Dermis microvascular lymphatic vessel endothelial cell (primary cell): ENCODE data around the gene SLC2A13. TPM values are rescaled to one million over a fixed set of nuclear protein-coding genes. Genes with fewer than 3 reads are reported as not detected.
"Not testable (repeated sequence)": the region's sequence is repeated elsewhere in the genome, so short reads cannot be mapped to it uniquely, and the experiment has no call there.

Experiments
- DNase-seq, 2 donors: peaks; one replicate each; pipeline versions ENCODE4 v3.0.0 to v3.0.0-alpha.2; 2010; ENCODE audit warnings: low read depth in 2 of 2
- total RNA-seq: library from RNA; depleted of rRNA; stranded (reverse); fragments of >200 nt; gene quantifications from 2 replicates; pipeline ENCODE4 v1.2.1, GENCODE V29; 2014

Gene SLC2A13
- total RNA-seq, 1 donor from 2014 or later = 4.7 TPM

DNA sequence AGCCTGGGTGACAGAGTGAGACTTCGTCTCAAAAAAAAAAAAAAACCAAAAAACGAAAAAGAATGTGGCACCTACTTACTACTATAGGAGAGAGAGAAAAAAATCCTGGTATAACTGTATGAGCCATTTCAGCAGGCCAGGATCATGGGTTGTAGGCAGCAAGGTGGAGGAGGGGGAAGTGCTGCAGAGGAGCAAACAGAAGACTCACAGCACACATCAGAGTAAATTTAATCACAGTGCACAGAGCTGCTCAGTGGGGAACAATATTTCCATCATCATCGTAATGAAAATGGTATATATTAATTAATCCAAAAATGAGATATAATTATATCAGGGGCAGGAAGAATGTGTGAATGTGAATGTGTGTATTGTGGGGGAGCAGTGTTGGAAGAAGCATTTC, 175.8 kb downstream of the SLC2A13 start:
- no peak for DNase-seq

DNA sequence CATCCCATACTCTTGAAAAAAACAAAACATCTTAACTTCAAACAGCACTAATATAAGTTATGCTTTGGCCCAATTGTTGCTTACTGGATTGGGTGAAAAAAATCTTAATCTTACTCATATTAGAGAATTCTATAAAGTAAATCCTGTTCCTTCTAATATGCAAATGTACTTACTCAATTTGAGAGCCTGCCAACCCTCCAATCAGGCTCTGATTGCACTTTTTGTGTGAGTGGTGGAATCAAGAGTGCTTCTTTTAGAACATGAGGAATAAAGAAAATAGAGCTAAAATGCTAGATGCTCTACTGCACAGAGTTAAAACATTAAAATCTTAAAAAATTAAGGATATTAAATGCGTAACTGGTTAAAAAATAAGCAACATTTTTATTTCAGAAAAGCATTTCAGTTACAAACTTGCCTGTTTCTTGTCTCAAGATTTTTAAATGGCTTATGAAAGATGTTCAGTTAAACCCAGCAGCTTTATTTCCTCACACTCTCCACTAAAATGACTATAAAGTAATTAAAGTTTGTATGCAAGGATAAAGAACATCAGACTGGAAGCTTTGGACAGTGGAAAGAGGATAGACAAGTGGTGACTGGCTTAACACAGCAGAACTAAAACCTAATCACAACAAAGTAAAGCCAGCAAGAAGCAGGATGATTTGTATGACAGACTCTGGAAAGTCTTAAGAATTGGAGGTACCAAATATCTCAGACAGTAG, 177.5 kb downstream of the SLC2A13 start:
- no peak for DNase-seq

DNA sequence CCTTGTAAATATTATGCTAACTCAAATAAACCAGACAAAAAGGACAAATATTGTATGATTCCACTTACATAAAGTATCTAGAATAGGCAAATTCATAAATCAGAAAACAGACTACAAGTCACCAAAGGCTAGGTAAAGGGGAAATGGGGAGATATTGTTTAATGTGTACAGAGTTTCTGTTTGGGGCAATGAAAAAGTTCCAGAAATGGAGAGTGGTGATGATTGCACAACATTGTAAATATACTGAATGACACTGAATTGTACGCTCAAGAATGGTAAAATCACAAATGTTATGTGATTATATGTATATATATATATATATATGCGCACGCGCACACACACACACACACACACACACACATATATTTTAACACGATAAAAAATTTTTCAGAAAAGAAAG, 182.5 kb downstream of the SLC2A13 start:
- DNase-seq = no peak

DNA sequence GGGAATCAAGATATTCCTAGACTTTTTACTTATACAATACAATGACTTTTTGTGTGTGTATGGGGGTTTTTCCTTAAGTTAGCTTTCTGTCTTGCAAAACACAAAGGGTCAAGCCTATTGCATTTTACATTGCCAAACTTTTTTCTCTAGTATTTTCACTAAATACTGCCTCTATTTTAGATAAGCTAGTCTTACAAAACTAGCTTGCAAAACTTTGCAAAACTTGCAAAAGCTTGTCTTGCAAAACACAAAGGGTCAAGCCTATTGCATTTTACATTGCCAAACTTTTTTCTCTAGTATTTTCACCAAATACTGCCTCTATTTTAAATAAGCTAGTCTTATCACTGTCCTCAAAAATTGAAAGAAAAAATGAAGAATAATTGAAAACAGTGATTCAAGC, 183.3 kb downstream of the SLC2A13 start:
- DNase-seq = not testable (repeated sequence)

DNA sequence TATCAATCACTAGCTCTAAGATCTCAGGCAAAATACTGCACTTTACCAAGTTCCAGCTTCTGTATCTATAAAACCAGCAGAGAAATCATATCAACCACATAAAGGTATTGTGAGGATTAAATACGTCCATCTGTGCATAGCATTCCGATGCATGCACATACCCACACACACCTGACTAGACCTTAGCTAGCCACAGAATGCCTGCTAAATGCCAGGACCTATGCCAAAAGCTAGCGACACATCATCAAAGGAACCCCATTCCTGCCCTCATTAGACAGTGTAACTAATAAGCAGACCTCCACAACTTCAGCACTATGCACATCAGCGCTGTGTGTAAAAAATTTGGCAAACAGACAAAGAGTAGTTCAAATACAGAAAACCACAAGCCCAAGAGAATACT, 185.2 kb downstream of the SLC2A13 start:
- DNase-seq = no peak

DNA sequence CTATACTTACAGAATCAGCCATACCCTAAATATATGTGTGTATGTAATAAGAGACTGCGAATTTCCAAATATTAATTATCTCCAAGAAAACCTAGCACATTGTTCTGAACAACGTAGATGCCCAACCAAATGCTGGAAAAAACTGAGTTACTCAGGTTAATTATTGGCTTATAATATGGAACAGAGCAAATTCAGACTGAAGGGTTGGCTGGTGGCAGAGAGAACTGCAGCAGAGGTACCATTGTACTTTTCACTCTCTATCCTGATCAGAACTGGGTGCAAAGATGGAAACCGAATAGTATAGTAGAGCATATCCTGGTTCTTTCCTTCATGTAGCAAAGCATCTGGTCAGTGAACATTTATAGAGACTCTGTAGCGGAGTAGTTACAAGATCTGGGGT, 185.7 kb downstream of the SLC2A13 start:
- no peak for DNase-seq

DNA sequence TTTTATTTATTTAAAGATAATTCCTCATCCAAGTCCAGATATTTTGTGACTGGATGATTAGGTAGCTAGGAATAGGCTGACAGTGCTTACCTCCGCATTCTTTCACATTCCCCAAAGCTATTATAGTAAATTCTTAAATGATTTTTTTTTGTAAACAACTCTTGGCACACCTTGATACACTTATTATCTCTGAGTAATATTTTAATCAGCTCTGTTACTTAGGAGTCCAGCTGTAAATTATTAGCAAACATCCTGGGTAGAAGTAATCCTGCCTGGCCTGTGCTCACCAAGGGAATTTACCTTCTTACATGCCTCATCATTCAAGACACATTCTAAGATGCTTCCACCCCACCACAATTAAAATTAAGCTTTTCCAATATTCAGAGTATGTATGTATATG, 186.1 kb downstream of the SLC2A13 start:
- no peak for DNase-seq

DNA sequence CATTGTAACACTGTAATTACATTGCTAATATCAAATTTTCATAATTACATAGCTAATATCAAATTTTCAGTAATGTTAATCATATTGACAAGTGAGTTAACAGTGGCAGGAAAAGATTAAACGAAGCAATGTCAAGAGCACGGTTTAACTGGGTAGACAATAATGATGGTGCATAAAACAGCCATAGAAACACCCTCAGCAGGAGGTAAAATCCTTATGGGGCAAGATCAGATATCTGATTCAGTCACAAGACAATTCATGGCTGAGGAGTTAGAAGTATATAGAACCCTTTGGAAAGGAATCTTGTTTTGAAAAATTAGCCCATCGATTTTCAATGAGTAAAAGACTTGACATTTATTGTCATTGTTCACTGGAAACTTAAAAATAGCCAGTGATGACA, 190.6 kb downstream of the SLC2A13 start:
- DNase-seq = no peak

DNA sequence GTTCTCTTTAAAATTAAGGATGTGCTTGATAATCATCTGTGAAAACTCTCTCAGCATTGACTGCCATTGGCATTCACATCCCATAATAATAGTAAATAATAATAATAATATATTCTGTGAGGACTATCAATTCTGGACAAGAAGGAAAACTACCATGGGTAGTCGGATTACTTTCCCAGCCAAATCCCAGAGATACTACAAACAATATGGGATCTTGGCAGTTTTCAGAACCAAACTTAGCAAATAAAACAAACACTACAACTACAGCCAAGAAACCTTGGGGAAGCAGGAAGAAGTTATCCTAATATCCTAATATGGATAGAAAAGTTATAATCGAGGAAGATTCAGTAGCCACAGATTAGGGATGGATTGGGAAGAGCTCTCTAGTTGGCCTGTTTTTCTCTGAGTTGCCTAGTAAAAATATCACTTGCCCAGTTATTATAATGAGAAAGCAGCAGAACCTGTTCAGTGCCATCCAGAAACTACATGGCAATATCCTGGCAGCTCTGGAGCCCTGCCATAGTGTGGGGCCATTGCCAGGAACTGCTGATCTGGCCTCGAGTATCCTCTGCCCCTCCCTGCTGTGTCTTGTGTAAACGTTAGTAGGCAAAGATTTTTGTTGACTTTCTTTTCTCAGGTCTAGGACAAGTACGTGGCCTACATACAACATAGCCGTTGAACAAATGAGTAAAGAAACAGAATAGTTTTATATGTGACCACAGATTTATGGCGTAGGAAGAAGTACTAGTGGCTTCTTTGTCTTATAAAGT, 193.5 kb downstream of the SLC2A13 start:
- no peak for DNase-seq

DNA sequence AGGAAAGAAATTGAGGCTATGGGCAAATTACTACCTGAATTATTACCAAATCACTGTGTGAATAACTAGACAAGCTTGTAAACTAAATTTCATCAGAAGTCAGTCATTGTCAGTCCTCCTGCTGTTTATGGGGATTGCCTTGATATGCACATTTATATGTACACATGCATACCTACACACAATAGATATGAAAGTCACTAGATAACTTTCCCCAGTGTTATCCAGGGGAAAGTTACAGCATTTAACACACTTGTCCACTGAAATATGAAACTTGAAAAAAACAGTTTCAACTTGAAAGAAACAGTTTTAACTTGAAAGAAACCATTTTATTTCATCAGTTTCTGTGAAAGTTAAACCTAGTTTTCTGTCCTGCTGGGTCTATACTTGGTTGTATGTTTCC, 199.6 kb downstream of the SLC2A13 start:
- no peak for DNase-seq

DNA sequence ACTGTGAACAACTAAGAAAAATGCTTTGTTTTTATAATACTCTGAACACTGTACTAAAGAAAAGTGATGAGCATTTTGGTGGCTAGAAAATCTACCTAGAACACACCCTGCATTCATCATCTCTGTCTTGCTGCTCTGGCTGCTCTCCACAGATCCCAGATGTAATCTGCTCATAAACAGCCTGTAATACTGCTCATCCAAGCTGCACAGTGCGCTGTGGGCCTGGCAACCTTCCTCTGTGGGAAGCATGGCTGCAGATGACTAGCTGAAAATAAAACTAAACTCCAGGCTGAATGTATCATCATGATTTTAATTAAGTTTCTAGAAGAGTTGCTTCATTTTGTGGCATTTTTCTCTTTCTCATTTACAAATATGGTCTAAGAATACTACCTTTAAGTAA, 200.7 kb downstream of the SLC2A13 start:
- DNase-seq = no peak

DNA sequence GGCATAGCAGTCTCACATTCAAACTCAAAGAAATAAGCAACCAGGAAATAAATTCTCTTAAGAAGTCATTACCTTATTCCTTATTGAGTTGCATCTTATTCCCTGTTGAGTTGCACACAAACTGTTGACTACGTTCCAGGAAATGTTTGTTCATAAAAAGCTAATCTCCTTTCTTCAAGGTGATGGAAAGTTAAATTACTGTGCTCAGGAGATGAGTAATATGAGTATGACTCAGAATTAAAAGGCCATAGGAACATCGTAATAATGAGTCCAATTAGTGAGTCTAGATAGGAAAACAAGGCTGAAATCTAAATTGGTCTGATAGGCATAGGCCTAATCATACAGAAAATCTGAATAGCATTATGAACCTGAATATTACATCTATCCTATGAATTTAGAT, 203.1 kb downstream of the SLC2A13 start:
- DNase-seq = no peak

DNA sequence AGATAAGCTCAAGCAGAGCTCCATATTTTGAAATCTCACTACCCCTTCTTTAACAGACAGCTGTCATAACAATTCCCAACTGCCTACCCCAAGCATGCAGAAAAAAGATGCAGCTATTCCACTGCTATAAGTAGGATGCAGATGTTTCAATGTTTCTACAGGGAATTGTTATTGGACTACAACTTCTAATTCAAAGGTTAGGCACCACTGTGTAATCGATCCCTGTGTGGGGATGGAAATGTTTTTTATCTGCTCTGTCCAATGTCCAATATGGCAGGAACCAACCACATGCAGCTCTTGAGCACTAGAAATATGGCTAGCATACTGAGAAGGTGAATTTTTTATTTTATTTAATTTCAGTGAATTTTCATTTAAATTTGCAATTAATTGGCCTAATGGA, 208.6 kb downstream of the SLC2A13 start:
- DNase-seq = no peak

DNA sequence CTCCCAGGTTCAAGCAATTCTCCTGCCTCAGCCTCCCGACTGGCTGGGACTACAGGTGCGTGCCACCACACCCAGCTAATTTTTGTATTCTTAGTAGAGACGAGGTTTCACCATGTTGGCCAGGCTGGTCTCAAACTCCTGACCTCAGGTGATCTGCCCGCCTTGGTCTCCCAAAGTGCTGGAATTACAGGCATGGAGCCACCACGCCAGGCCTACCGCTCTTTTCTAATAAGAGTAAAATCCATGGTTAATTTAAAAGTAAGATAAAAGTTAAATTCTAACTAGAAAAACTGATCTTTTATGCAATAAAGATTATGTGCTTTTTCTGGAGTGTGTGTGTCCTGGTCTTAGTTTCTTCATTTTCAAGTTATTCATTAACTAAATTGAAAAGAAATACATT, 212.5 kb downstream of the SLC2A13 start:
- DNase-seq = not testable (repeated sequence)

DNA sequence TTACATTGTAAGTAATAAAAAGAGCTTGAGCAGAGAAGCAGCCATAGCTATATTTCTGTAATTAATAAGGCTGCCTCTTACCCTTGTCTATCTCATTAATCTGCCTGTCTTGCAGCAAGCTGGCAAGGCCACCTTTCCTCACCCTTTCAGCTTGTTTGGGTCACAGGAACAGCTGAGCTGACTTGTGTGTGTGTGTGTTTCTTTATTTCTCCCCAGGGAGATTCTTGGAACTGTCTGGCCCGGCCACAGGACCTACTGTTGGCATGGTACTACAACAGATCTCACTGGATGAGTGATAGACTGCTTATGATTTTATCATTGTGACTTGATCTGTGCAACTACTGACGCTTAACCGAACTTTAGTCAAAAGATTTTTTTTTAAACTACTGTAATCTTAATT, 213.7 kb downstream of the SLC2A13 start:
- no peak for DNase-seq

DNA sequence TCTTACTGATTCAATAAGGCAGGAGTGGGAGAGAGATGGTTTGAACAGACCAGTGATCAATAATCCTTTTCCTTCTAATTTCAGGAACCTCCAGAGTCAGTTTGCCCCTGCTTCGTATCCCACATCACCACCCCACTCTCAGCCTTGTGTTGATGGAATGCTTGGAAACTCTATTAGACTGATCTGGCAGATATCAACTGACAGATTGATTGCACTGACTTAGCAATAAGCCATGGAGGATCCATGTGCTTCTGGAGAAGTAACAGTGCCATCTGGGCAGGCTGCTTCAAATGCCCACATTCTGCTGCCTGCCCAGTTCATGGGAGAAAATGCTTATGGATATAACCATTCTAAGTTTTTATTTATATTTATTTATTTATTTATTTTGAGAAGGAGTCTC, 218.0 kb downstream of the SLC2A13 start:
- no peak for DNase-seq

DNA sequence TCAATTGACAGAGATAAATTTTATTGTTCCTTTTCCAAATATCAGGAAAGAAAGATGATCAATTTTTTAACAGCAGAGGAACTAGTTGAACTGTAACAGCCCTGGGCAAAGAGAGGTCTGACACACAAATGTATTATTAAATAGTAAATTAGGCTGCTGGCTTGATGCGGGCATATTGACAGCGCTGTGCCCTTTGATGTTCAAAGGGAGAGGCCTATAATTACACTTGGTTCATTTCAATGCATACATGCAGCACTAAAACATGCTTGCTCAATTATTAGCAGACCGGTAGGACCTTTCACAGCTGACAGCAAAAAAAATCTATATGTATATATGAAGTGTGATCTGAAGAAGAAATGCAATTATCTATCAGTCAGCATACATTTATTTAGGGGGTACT, 219.8 kb downstream of the SLC2A13 start:
- no peak for DNase-seq

DNA sequence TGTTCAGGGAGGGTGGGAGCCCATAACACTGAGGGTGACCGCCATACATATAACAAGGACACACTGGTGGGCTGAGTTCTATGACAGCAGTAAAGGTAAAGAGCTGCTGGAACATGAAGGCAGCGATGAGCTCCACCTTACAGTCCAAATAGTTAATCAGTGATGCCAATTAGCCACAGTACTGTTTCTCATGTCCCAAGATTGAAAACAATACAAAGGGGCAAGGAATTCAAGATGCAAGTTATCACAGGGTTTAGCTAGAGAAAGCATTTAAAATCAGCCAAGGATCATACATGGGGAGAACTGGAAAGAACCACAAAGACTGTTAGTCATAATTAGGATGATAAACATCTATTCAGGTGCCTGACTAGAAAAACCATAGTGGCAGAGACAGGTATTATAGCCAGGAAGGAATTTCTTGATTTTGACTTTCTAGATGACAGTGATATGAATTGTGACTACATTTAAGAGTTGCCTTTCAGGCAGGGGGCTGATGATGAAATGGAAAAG, 221.2 kb downstream of the SLC2A13 start:
- DNase-seq = no peak

DNA sequence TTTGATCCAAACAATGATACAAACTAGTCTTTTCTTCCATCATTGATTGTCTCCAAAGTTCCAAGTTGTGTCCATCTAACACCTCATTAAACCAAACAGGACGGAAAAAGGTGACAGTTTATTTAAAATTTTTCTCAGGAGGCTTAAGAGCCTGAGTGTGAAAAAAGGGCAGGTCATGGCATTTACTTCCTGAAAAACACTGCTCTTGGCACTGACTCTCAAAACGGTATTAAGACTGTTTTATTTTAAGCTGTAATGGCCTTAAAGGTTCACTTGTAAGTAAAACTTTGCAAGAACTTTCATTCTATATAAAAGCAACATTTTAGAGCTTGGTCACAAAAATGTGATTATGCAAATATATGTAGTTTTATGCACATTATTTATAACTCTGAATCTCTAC, 222.5 kb downstream of the SLC2A13 start:
- DNase-seq = peak in 1 of 2 donors; percentile 9

DNA sequence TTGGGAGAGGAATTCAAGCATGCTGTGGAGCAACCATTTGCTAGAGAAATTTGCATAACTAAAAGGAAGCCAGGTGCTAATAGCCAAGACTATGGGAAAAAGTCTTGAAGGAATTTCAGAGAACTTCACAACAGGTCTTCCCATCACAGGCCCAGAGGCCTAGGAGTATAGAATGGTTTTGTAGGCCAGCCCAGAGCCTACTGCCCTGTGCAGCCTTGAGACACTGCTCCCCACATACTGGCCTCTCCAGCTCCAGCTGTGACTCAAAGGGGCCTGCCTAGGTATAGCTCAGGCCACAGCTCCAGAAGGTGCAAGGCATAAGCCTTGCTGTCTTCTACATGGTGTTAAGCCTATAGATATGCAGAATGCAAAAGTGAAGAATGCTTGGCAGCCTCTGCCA, 227.1 kb downstream of the SLC2A13 start:
- no peak for DNase-seq

DNA sequence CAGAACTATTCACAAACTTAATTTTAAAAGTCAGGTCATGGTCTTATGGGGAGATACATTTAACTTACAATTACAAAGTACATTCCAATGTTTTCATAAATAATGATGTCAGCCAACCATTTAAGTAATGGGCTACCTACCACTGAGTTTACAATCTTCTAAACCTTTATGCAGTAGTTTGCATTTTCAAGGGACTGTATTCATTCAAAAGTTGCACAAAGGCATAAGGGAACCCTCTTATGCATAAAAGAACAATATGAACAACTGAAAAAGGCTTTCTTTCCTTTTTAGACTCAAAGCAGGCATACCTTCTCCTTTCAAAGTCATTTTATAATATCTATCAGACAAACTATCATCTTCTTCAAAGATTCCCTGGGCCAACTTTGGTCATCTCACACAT, 230.2 kb downstream of the SLC2A13 start:
- no peak for DNase-seq

DNA sequence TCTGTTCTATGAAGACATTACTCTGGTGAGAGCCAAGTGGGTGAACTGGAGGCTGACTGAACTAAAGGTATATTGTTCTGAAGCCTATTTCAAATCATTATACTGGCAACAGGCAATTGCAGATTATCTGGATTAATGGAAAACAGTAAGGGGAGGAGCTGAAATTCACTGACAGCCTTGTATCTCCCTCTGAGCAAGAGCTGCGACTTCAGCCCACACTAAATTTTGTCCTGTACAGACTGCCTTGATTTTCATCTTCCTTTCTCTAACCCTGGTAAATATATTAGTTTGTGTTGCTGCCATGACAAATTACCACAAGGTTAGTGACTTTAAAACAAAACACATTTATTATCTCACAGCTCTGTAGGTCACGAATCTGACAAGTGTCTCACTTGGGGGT, 231.1 kb downstream of the SLC2A13 start:
- DNase-seq = no peak

DNA sequence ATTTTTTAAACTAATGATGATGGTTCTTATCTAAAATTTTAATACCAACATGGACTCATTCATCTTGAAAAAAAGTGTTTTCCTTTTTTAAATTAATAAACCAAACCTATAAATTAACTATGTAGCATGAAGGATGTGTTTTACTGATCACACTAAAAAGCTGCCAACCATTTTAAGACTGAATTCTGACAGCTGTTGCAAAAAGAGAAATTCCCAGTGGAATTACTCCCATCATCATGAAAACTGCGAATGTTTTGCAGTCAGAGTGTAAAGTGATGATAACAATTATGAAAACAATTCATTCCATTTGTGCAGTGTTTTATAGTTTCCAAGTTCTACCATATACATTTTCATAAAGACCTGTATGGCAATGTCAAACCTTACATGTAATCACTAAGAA, 232.8 kb downstream of the SLC2A13 start:
- DNase-seq = no peak
